IMR-90 (cell line): ENCODE results near the gene FBXL13. TPM values are rescaled to one million over a fixed set of nuclear protein-coding genes. Genes with fewer than 3 reads are reported as not detected.

Experiments
- ATAC-seq: fragments of 200-7000 bp; cut with Tn5 transposase; 2 replicates; pipeline ENCODE4 v1.9.1; 2020; ENCODE audit warnings: low read depth, mild to moderate bottlenecking, moderate library complexity
- BruUV-seq: library from RNA; stranded (reverse); fragments of 400-500 nt; replicated peaks from 2 replicates; lab custom pipeline; 2021; lab: Mats Ljungman, UMichigan
- CTCF ChIA-PET: fragments of 300-600 bp; formaldehyde crosslinking; extraction: SDS; loops from one replicate; lab custom pipeline; 2021; ENCODE audit warnings: antibody characterized with exemption; lab: Yijun Ruan, JAX
- POLR2A ChIA-PET: fragments of 300-600 bp; sonication (Branson Sonifier 250); formaldehyde crosslinking; loops from one replicate; lab custom pipeline; 2022; ENCODE audit warnings: antibody characterized with exemption; ENCODE audit not compliant: unreplicated experiment; lab: Charles Lee
- DNase-seq: peaks from one replicate; pipeline ENCODE4 v3.0.0; 2013
- H2AFZ ChIP-seq: replicated peaks from 2 replicates; pipeline ENCODE3; 2013; ENCODE audit warnings: low read length, mild to moderate bottlenecking; ENCODE audit not compliant: poor library complexity
- H2AK5ac ChIP-seq: 2 replicates; pipeline ENCODE4 v1.6.1; 2013; ENCODE audit warnings: low read depth, low read length, inconsistent platforms
- H2AK9ac ChIP-seq: replicated peaks from 2 replicates; pipeline ENCODE3; 2013; ENCODE audit warnings: mild to moderate bottlenecking, low read depth, low read length, moderate library complexity; ENCODE audit not compliant: poor library complexity
- H2BK120ac ChIP-seq: 2 replicates; pipeline ENCODE4 v1.6.1; 2013; ENCODE audit warnings: low read depth, low read length, inconsistent platforms
- H2BK15ac ChIP-seq: 3 replicates; pipeline ENCODE4 v1.6.1; 2013; ENCODE audit warnings: low read depth, low read length, inconsistent platforms
- H2BK20ac ChIP-seq: 2 replicates; pipeline ENCODE4 v1.6.1; 2013; ENCODE audit warnings: low read depth, mild to moderate bottlenecking, inconsistent platforms, low read length, moderate library complexity
- H2BK5ac ChIP-seq: 2 replicates; pipeline ENCODE4 v1.6.1; 2013; ENCODE audit warnings: mild to moderate bottlenecking, low read depth, low read length, inconsistent platforms; ENCODE audit not compliant: poor library complexity, severe bottlenecking
- H3K14ac ChIP-seq: replicated peaks from 2 replicates; pipeline ENCODE4 v1.6.1; 2013; ENCODE audit warnings: low read depth, low read length, inconsistent platforms
- H3K18ac ChIP-seq: 2 replicates; pipeline ENCODE4 v1.6.1; 2013; ENCODE audit warnings: low read depth, low read length, control low read depth
- H3K23ac ChIP-seq: 2 replicates; pipeline ENCODE4 v1.6.1; 2013; ENCODE audit warnings: low read depth, low read length, inconsistent platforms
- H3K27ac ChIP-seq: 2 replicates; pipeline ENCODE4 v1.5.1; 2013; ENCODE audit warnings: mild to moderate bottlenecking, control low read depth, low read length; ENCODE audit not compliant: insufficient read depth
- H3K27me3 ChIP-seq: 2 replicates; pipeline ENCODE4 v1.6.1; 2013; ENCODE audit warnings: low read length; ENCODE audit not compliant: control insufficient read depth, insufficient read depth
- H3K36me3 ChIP-seq: 2 replicates; pipeline ENCODE4 v1.6.1; 2013; ENCODE audit warnings: low read length, mixed read lengths; ENCODE audit not compliant: control insufficient read depth, insufficient read depth
- H3K4ac ChIP-seq: 2 replicates; pipeline ENCODE4 v1.6.1; 2013; ENCODE audit warnings: low read depth, low read length, inconsistent platforms
- H3K4me1 ChIP-seq: 2 replicates; pipeline ENCODE4 v1.6.1; 2013; ENCODE audit warnings: low read length, mixed read lengths; ENCODE audit not compliant: control insufficient read depth, insufficient read depth
- H3K4me2 ChIP-seq: 2 replicates; pipeline ENCODE4 v1.6.1; 2013; ENCODE audit warnings: low read depth, mild to moderate bottlenecking, control low read depth, low read length, moderate library complexity
- H3K4me3 ChIP-seq: 2 replicates; pipeline ENCODE4 v1.5.1; 2013; ENCODE audit warnings: low read depth, mild to moderate bottlenecking, control low read depth, low read length, moderate library complexity; ENCODE audit not compliant: insufficient read depth
- H3K56ac ChIP-seq: 2 replicates; pipeline ENCODE4 v1.6.1; 2013; ENCODE audit warnings: low read length, inconsistent platforms; ENCODE audit not compliant: insufficient read depth; ENCODE audit errors: extremely low read depth
- H3K79me1 ChIP-seq, 2 experiments: 2 replicates each; pipeline ENCODE4 v1.6.1; 2013; ENCODE audit warnings: low read length in 2 of 2, inconsistent platforms in 1 of 2, low read depth in 1 of 2
- H3K9ac ChIP-seq: 2 replicates; pipeline ENCODE4 v1.6.1; 2013; ENCODE audit warnings: low read depth, low read length, control low read depth
- H3K9me1 ChIP-seq: 2 replicates; pipeline ENCODE4 v1.6.1; 2013; ENCODE audit warnings: low read length, inconsistent platforms; ENCODE audit not compliant: insufficient read depth
- H3K9me3 ChIP-seq: 2 replicates; pipeline ENCODE4 v1.6.1; 2013; ENCODE audit warnings: low read length; ENCODE audit not compliant: control insufficient read depth, insufficient read depth
- H4K20me1 ChIP-seq: 2 replicates; pipeline ENCODE4 v1.6.1; 2013; ENCODE audit warnings: low read length, inconsistent platforms; ENCODE audit not compliant: insufficient read depth
- H4K5ac ChIP-seq: 2 replicates; pipeline ENCODE4 v1.6.1; 2013; ENCODE audit warnings: mild to moderate bottlenecking, low read depth, low read length, control low read depth
- H4K8ac ChIP-seq, 2 experiments: 2 replicates each; pipeline ENCODE4 v1.6.1; 2013; ENCODE audit warnings: low read depth in 2 of 2, low read length in 2 of 2, control low read depth in 1 of 2, inconsistent platforms in 1 of 2
- H4K91ac ChIP-seq: 2 replicates; pipeline ENCODE4 v1.6.1; 2013; ENCODE audit warnings: low read depth, low read length, inconsistent platforms; ENCODE audit not compliant: insufficient read depth
- BHLHE40 ChIP-seq: fragments of 150-350 bp; IDR thresholded peaks from 2 replicates; pipeline ENCODE4 v1.6.1; 2016; ENCODE audit warnings: mild to moderate bottlenecking, low read depth, low read length
- CEBPB ChIP-seq: IDR thresholded peaks from 2 replicates; pipeline ENCODE4 v1.6.1; 2012; ENCODE audit warnings: low read depth, low read length, improper control_type of control experiment
- CHD1 ChIP-seq: IDR thresholded peaks from 2 replicates; pipeline ENCODE4 v1.6.1; 2012; ENCODE audit warnings: low read depth, low read length, improper control_type of control experiment
- FOS ChIP-seq: fragments of 150-350 bp; IDR thresholded peaks from 2 replicates; pipeline ENCODE4 v1.6.1; 2016; ENCODE audit warnings: low read depth, low read length
- MAFK ChIP-seq: IDR thresholded peaks from 2 replicates; pipeline ENCODE4 v1.6.1; 2012; ENCODE audit warnings: low read depth, low read length, improper control_type of control experiment
- MAZ ChIP-seq: IDR thresholded peaks from 2 replicates; pipeline ENCODE4 v1.6.1; 2012; ENCODE audit warnings: low read depth, mild to moderate bottlenecking, low read length, improper control_type of control experiment, moderate library complexity, borderline replicate concordance
- MXI1 ChIP-seq: IDR thresholded peaks from 2 replicates; pipeline ENCODE4 v1.6.1; 2012; ENCODE audit warnings: low read depth, mild to moderate bottlenecking, low read length, moderate library complexity, borderline replicate concordance
- NFE2L2 ChIP-seq: fragments of 150-350 bp; IDR thresholded peaks from 2 replicates; pipeline ENCODE4 v1.6.1; 2016; ENCODE audit warnings: low read depth, mild to moderate bottlenecking, low read length
- POLR2A ChIP-seq: IDR thresholded peaks from 2 replicates; pipeline ENCODE4 v1.6.1; 2012; ENCODE audit warnings: mild to moderate bottlenecking, low read depth, low read length
- RAD21 ChIP-seq: IDR thresholded peaks from 2 replicates; pipeline ENCODE4 v1.6.1; 2012; ENCODE audit warnings: low read length, improper control_type of control experiment
- RCOR1 ChIP-seq: IDR thresholded peaks from 2 replicates; pipeline ENCODE4 v1.6.1; 2012; ENCODE audit warnings: mild to moderate bottlenecking, low read length, improper control_type of control experiment; ENCODE audit not compliant: insufficient replicate concordance
- RFX5 ChIP-seq: IDR thresholded peaks from 2 replicates; pipeline ENCODE4 v1.8.0; 2012; ENCODE audit warnings: low read depth, mild to moderate bottlenecking, low read length, moderate library complexity
- SMC3 ChIP-seq: fragments of 150-350 bp; IDR thresholded peaks from 2 replicates; pipeline ENCODE4 v1.6.1; 2016; ENCODE audit warnings: low read depth, mild to moderate bottlenecking, antibody characterized with exemption, low read length, moderate library complexity
- WGBS, 2 experiments: methylation state at CpG; one replicate each; pipeline versions ENCODE4 v1.1.5 to v1.1.7; 2013; ENCODE audit warnings: missing lambda C conversion rate in 2 of 2; ENCODE audit not compliant: insufficient read length in 1 of 2; ENCODE audit errors: extremely low coverage in 2 of 2; 5-methylcytosine and 5-hydroxymethylcytosine counted together
- dilution Hi-C: fragments of 300-500 bp; cut with HindIII; formaldehyde crosslinking; loops from one replicate; pipeline ENCODE4 v1.14.3; 2018; ENCODE audit warnings: low sequenced_read_pairs; ENCODE audit not compliant: unreplicated experiment
- in situ Hi-C: fragments of 300-500 bp; cut with MboI; formaldehyde crosslinking; loops from 3 replicates; pipeline ENCODE4 v1.14.3; 2019; ENCODE audit warnings: low sequenced_read_pairs, inconsistent platforms, mixed read lengths
- intact Hi-C: fragments of 100-400 bp; cut with micrococcal nuclease; formaldehyde crosslinking; loops from 2 replicates; pipeline ENCODE4 v1.10.0; 2022
- polyA plus RNA-seq, 3 experiments: library from polyadenylated mRNA; depleted of rRNA; stranded (reverse); fragments of >200 nt; gene quantifications; 2 replicates each; pipeline ENCODE4 v1.2.3, GENCODE V29; 2012; ENCODE audit warnings: low replicate concordance in 1 of 3
- total RNA-seq: library from RNA; depleted of rRNA; stranded (reverse); fragments of >200 nt; gene quantifications from 2 replicates; pipeline ENCODE4 v1.2.3, GENCODE V29; 2012
- TF ChIP-seq, protein P1 (sequence below): conservative IDR thresholded peaks from 2 replicates; pipeline ENCODE4 v1.5.1; 2012; ENCODE audit warnings: mild to moderate bottlenecking, low read depth, low read length, improper control_type of control experiment
- TF ChIP-seq, protein P2 (sequence below): fragments of 150-350 bp; IDR thresholded peaks from 2 replicates; pipeline ENCODE4 v1.6.1; 2016; ENCODE audit warnings: low read depth, mild to moderate bottlenecking, low read length, moderate library complexity, borderline replicate concordance
- TF ChIP-seq, protein P3 (sequence below): fragments of 150-350 bp; IDR thresholded peaks from 2 replicates; pipeline ENCODE4 v1.6.1; 2017; ENCODE audit warnings: mild to moderate bottlenecking, antibody characterized with exemption, low read length, low read depth

FBXL13 gene
- total and polyA plus RNA-seq, 2 of the 4 experiments (the other 2 are of a cell fraction) = 0.24 to 0.36 TPM

DNA sequence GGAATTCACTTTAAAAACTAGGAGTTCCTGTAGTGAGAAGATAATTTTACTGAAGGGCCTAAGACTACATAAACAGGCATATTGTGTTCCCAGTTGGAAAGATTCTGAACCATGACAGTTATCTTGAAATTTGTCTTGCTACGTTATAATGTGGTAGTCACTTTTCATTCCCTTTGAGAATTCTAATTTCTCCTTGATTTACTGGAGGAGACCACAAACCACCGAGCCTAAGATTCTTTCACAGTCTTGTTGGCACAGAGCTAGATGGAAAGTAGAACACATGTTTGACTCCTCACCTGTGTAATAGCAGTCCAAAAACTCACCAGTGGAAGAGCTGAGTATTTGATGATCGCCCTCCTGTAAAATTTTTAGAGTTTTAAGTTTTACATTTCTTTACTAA lies 5.2 kb upstream of the FBXL13 start:
- no peaks in the 10 kb centered on the region for H3K9me3 ChIP-seq
- H4K91ac ChIP-seq = no peak overlapping the region
- WGBS, 2 experiments = no CpG with 5 or more reads among the region's 3 CpGs
- intact Hi-C loops (loop anchor here (5.0 kb wide), 1 partner anchor 47 kb away; no protein-coding TSS in a partner anchor), dilution Hi-C loops (no loop called here), in situ Hi-C loops (no loop called here)
- no TSS peak for BruUV-seq
- no peak overlapping the region for H2AK9ac ChIP-seq
- H4K5ac ChIP-seq = no peak overlapping the region
- no peaks in the 10 kb centered on the region for H3K27me3 ChIP-seq
- ChIA-PET CTCF (no interaction called here), POLR2A (no interaction called here)
- H3K9me1 ChIP-seq = peaks cover 2% of the 10 kb centered on the region; the same call in 1 of the 2 replicates
- no peak overlapping the region for H2BK5ac ChIP-seq
- H3K4me1 ChIP-seq = no peaks in the 10 kb centered on the region
- H4K20me1 ChIP-seq = no peaks in the 10 kb centered on the region
- H2BK15ac ChIP-seq = no peak overlapping the region
- no peak for ATAC-seq
- no peak overlapping the region for H3K4ac ChIP-seq
- no peak overlapping the region for H2BK20ac ChIP-seq
- no peak overlapping the region for H3K27ac ChIP-seq
- no peak overlapping the region for H3K56ac ChIP-seq
- no peak overlapping the region for H3K23ac ChIP-seq
- DNase-seq = no peak
- H3K14ac ChIP-seq = no peak overlapping the region
- TF ChIP-seq RCOR1 (no peak), MAZ (no peak), POLR2A (no peak), CEBPB (no peak), MXI1 (no peak), RFX5 (no peak), BHLHE40 (no peak), SMC3 (no peak), CHD1 (no peak), RAD21 (no peak), MAFK (no peak), NFE2L2 (no peak), FOS (no peak)
- TF ChIP-seq, protein P1, sequence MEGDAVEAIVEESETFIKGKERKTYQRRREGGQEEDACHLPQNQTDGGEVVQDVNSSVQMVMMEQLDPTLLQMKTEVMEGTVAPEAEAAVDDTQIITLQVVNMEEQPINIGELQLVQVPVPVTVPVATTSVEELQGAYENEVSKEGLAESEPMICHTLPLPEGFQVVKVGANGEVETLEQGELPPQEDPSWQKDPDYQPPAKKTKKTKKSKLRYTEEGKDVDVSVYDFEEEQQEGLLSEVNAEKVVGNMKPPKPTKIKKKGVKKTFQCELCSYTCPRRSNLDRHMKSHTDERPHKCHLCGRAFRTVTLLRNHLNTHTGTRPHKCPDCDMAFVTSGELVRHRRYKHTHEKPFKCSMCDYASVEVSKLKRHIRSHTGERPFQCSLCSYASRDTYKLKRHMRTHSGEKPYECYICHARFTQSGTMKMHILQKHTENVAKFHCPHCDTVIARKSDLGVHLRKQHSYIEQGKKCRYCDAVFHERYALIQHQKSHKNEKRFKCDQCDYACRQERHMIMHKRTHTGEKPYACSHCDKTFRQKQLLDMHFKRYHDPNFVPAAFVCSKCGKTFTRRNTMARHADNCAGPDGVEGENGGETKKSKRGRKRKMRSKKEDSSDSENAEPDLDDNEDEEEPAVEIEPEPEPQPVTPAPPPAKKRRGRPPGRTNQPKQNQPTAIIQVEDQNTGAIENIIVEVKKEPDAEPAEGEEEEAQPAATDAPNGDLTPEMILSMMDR = no peak
- TF ChIP-seq, protein P2, sequence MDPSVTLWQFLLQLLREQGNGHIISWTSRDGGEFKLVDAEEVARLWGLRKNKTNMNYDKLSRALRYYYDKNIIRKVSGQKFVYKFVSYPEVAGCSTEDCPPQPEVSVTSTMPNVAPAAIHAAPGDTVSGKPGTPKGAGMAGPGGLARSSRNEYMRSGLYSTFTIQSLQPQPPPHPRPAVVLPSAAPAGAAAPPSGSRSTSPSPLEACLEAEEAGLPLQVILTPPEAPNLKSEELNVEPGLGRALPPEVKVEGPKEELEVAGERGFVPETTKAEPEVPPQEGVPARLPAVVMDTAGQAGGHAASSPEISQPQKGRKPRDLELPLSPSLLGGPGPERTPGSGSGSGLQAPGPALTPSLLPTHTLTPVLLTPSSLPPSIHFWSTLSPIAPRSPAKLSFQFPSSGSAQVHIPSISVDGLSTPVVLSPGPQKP = no peak
- TF ChIP-seq, protein P3, sequence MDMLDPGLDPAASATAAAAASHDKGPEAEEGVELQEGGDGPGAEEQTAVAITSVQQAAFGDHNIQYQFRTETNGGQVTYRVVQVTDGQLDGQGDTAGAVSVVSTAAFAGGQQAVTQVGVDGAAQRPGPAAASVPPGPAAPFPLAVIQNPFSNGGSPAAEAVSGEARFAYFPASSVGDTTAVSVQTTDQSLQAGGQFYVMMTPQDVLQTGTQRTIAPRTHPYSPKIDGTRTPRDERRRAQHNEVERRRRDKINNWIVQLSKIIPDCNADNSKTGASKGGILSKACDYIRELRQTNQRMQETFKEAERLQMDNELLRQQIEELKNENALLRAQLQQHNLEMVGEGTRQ = no peak
- no peak overlapping the region for H3K9ac ChIP-seq
- no peak overlapping the region for H2AFZ ChIP-seq
- H2AK5ac ChIP-seq = no peak overlapping the region
- no peak overlapping the region for H2BK120ac ChIP-seq
- 0 out of 2 replicates have a peak, but pooled peaks cover 1% of the 10 kb centered on the region for H3K36me3 ChIP-seq
- no peak overlapping the region for H3K4me2 ChIP-seq
- H4K8ac ChIP-seq = no peak overlapping the region
- H3K18ac ChIP-seq = no peak overlapping the region
- H3K79me1 ChIP-seq = peaks cover 22 to 64% of the 10 kb centered on the region in 2 experiments
- no peak overlapping the region for H3K4me3 ChIP-seq
